Measurements from ENCODE around the gene MTA3.
"Not testable (repeated sequence)": the region's sequence is repeated elsewhere in the genome, so short reads cannot be mapped to it uniquely, and the experiment has no call there.

MTA3 gene

DNA sequence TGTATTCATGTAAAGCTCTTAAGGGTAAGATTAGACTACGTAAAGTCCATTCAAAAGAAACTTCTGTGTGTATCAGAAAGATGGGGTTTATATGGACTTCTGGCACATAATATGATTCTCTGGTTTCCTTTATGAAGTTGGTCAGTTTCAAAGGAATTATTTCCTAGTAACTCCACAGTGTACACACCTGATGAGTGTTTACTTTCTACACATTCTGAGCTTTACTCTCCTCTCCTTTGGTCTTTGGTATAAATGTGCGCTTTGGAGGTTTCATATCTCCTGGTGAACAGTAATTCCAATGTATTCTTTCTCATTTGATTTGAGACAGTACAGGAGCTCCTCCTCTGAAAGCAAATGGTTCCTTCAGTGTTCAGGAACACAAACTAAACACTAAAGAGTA is 107.4 kb downstream of the MTA3 start:
- DNase-seq: no peak

DNA sequence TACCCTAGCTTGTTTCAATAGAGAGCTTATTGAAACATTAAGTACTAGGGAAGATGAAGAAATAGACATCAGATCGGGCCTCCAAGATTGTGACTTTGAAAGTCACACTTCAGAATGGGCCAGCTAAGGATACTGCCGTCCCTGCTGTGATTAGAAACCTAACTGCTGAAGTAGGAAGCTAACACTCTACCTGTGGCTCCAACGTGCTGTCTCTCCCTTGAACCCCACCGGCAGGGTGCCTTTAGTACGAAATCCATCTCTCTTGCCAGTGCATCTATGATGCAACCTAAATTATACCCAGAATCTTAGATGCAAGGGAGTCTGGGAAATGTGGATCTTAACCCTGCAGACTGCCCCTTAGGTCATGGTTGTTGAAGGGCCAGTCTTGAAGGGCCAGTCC is 116.9 kb downstream of the MTA3 start:
- DNase-seq: no peak

DNA sequence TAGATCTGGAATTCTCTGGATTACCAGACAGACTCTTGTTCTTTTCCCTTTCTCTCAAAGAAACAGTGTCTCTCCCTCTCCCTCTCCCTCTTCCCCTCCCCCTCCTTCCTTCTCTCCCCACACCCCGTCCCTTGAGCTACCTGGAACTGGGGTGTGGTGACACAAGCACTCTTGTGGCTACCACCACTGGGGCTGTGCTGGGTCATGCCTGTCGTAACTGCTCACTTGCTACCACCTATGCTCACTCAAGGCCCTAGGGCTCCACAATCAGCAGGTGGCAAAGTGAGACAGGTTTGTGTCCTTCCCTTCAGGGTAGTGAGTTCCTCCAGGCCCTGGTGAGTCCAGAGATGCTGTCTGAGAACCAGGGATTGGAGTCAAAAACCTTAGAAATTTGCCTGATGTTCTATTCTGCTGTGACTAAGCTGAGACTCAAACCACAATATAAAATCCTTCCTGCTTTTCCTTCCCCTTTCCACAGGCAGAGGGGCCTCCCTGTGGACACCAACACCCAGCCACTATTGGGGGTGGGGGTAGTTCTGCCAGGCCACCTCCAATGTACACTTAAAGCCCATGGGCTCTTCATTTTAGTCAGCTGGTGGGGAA is 124.7 kb downstream of the MTA3 start:
- peak; percentile 26 for DNase-seq

DNA sequence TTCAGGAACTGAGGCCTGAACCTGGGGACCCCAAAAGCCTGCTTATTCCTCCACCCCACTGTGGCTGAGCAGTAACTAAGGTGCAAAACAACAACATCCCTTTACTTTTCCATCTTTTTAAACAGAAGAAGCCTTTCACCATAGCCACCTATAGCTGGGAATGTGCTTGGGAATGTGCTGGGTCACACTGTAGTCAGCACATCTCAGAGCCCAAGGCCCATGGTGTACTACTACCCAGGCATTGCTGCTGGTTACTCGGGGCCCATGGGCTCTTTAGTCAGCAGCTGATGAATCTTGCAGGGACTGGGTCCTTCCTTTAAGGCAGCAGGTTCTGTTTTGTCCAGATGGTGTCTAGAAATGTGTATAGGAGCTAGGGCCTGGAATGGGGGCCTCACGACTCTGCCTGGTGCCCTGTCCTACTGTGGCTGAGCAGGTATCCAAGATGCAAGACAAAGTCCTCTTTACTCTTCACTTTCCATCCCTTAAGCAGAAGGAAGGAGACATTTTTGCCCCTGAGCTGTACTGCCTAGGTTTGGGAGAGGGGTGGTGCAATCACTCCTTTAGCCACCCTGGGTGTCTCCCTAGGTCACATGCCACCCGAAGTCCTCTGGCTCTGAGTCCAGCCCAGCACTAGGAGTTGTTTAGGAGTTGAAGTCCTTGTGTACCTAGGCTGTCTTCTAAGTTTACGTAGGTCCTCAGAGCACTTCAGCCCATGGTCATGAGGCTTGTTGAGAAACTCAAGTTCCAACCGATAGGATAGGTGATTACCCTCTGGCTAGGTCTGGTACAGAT is 125.5 kb downstream of the MTA3 start:
- no peak for DNase-seq

DNA sequence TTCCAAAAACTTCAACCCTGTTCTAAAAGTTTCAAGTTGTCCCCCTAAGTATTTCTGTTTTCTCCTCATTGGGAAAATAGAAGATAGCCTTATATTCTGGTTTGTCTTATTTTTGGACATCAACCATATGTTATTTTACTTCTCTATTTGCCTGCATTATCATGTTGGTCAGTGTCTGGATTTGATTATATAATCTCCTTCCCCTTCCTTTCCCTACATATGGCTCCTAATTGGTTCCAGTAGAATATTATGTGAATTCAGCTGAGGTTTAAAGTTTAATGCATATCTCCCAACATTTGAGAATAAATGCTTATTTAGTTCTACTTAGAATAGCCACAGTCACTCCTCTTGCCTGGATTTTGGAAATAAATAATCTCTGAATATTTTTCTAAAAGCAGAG is 128.6 kb downstream of the MTA3 start:
- DNase-seq: no peak

DNA sequence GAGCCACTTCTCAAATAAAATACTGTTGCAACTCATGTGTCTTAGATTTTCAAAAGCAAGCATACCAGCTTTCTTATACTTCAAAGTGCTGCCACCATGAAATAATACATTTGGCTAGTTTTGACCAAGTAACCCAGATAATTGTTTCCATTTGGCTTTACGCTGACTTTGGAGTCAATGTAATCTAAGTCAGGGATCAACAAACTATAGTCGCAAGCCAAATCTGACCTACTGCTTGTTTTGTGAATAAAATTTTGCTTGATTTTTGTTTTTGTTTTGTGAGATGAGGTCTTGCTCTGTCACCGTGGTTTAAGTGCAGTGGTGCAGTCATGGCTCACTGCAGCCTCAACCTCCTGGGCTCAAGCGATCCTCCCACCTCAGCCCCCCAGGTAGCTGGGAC is 130.5 kb downstream of the MTA3 start:
- DNase-seq: no peak

DNA sequence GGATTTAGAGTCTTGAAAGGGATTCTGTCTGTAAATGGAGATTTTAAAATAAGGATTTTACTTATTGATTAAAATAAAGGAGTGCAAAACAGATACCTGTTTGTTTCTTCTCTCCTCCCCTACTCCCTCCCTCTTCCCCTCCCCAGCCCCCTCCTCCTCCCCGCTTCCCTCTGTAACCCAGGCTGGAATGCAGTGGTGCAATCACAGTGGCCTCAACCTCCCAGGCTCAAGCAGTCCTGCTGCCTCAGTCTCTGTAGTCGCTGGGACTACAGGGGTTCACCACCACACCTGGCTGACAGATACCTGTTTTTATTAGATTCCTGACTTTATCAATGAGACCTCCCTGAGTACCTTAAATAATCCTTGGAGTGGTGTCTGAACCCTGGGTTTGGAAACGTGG is 138.4 kb downstream of the MTA3 start:
- no peak for DNase-seq

DNA sequence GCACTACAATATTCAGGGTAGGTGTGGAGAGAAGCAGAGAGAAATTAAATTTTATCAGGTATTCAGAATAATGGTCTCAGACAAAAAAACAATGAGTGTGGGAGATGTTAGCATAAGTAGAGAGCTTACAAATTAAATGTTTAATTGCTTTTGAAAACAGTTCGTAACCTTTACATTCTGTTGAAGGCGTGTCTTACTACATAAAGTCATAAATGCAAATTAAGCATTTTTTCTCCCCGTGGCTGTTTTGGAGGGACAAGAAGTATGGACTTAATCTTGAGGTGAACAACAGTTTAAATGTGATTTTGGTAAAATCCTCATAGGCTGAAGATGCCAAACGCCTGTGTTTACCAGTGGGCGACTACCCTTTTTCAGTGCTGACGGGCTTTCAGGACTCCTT is 139.7 kb downstream of the MTA3 start:
- DNase-seq: no peak

DNA sequence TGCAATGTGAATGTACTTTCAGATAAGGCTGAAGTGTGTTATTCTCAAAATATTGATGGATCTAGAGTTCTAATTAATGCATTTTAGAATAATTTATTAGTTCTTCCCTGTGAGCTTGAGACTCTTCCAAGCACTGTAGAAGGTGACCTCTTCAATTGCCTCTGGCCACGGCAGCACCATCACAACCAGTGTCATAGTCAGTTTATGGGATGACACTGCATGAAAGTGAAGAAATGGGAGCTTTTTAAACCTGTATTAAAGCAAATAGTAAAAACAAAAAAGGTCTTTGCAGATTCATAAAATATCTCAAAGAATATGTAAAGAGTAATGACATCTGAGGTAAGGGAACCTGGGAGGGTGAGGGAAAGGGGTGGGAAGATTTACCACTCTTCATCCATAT is 143.5 kb downstream of the MTA3 start:
- no peak for DNase-seq

DNA sequence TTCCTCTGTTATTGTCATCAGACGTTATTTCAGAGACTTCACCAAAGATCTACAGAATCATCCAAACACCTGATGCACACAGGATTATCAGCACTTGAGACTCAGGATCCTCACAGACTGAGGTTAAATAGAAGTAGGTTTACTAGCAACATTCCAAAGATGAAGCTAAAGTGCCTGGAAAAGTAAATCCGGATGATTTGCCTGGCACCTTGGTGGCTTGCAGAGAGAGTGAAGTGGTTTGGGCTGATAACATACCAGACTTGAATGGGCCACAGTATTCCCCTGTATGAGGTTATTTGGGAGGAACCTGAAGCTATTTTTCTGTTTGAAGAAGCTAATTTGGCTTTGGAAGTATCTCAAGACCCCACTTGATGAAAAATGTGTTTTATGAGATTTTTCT is 144.5 kb downstream of the MTA3 start:
- DNase-seq: no peak

DNA sequence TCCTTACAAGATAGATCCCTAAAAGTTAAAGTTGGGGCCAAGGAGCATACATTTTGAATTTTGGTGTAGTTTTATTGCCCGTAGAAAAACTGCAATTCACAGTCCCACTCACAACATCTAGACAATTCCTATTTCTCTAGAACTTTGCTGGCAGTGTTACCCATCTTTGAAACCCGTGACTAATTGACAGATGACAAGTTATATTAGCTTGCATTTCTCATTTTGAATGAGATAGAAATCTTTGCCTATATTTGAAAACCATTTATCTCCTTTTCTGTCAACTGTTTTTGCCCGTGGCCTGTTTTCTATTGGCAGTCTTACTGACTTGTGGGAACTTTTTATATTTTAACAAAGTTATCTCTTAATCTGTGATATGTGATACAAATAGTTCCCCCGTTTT is 145.5 kb downstream of the MTA3 start:
- DNase-seq: no peak

DNA sequence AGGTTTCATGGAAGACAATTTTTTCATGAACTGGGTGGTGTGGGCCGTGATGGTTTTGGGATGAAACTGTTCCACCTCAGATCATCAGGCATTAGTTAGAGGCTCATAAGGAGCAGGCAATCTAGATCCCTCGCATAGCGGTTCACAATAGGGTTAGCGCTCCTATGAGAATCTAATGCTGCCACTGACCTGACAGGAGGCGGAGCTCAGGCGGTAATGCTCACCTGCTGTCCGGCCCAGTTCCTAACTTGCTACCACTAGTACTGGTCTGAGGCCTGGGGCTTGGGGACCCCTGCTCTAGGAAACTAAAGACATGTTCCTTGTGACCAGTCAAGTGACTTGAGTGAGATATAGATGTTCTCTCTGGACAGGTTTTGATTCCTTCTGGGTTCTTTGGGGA is 146.3 kb downstream of the MTA3 start:
- no peak for DNase-seq

DNA sequence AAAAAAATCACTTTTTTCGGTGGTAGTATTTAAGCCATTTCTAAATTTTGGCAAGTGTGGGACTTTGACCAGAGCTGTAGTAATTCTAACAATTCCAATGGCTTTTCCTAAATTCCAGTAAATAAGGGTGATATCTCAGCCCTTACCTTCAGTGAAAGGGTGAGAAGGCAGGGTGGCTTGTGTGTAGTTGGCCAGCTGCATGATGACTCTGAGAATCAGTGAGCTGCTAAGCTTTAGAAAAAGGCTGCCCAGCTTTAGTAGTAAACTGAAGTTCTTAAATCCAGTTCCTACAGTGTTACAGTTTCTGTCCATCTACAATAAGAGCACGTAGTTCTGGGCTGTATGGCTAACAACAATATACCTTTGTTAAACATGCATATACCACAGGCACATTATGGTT is 153.5 kb downstream of the MTA3 start:
- no peak for DNase-seq

DNA sequence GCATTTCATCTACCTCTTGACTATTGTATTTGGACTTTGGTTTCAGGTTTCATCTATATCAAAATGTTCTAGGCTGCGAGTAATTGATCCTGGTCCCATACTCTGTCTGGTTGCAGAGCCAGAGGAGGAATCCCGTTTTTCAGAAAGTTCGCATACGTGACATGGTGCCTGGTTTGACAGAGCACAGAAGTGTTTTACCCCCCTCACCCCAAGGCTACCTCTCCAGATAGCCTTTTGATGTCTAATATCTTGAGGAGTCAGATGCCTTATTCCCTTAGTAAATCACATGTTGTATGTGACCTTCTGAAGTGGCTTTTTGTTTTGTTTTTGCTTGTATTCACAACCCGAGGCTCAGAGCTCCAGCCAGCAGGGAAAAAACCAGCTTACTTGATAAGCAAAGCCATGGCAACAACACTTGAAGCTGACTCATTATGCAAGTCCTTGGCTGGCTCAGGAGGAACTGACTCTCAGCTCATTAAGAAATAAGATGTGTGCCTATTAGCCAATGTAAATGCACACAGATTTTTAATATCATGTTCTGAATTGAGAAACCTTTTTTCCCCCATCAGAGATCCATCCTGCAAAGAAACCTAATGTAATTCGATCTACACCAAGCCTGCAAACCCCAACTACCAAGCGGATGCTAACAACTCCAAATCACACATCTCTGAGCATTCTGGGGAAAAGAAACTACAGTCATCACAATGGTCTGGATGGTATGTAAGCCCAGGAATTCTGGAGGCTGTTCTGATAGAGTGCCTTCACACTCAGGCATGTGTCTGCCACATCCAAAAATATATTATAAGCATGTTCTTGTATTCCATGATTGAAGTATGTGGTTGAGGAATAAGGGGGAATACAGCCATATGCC is 154.1 kb downstream of the MTA3 start:
- DNase-seq: no peak

DNA sequence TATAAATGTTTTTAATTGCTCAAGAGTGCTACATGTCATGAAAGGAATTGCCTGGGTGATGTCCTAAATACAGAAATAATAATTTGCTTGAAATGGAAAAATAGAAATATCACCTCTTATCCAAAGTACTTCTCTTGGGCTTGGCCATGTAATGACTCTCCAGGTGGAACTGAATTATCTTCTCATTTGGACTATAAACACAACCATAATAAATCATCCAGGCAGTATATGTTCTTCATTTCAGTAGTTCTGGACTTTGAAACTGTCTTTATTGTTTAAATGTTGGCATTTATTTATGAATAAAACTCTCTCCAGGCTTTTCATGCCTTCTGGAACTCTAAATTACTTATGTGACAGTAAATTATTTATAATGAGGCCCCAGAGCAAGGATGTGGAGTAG is 155.0 kb downstream of the MTA3 start:
- no peak for DNase-seq

DNA sequence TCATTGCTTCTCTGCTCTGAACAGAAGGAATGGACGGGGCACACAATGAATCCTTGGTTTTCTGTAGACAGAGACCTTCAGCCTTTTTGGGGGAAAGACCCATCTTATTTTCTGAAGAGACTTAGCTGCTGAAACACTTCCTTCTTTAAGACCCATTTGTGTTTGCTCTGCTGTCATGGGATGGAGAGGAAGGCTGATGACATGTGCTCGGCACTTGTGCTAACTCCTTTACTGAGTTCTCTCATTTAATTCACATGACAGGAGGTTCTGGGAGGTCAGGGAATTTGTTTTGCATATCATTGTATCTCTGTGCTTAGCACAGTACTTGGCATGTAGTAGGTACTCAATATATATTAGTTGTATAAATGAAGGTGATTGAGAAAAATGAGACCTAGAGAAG is 156.5 kb downstream of the MTA3 start:
- DNase-seq: no peak

DNA sequence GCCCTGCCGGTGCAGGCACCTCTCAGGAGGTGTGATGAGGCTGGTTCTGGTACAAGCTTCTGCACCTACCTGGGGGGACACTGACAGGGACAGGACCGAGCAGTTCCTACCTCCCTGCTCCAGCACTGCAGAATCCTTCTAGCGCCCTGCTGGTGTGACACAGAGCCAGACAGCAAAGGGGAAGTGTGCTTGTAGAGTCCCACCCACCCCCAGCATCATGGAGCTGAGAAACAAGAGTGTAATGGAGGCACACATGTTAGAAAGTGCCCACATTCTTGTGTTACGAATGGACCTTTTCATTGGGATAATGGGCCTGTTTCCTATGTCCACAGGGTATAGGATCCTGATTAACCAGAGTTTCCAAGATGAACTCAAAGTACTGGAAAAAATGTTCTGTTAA is 157.2 kb downstream of the MTA3 start:
- DNase-seq: no peak

DNA sequence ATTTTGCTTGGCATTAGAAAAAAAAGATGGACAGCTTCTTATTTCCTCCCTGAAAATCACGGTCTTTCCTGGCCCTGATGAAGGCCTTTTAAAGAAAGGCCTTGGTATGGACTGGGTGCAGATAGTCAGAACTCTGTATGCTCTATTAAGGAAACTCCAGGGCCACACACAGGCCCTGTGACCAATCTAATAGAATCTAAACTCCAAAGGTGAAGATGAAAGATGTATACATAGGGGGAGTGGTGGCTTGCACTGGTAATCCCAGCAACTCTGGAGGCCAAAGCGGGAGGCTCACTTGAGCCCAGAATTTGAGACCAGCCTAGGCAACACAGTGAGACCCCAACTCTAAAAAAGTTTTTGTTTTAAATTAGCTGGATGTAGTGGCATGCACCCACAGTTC is 158.2 kb downstream of the MTA3 start:
- no peak for DNase-seq

DNA sequence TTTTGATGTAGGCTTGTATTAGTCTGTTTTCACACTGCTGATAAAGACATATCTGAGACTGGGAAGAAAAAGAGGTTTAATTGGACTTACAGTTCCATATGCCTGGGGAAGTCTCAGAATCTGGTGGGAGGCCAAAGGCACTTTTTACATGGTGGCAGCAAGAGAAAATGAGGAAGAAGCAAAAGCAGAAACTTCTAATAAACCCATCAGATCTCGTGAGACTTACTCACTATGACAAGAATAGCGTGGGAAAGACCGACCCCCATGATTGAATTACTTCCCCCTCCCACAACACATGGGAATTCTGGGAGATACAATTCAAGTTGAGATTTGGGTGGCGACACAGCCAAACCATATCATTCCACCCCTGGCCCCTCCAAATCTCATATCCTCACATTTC is 162.9 kb downstream of the MTA3 start:
- not testable (repeated sequence) for DNase-seq

DNA sequence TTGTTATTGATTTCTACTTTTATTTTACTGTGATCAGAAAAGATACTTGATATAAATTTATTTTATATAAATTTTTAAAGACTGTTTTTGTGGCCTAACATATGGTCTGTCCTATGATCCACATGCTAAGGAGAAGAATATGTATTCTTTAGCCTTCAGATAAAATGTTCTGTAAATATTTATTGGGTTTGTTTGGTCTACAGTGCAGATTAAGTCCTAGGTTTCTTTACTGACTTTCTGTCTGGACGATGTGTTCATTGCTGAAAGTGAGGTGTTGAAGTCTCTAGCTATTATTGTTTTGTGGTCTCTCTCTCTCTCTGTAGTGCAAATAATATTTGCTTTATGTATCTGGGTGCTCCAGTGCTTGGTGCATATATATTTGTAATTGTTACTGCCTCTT is 165.4 kb downstream of the MTA3 start:
- DNase-seq: no peak

DNA sequence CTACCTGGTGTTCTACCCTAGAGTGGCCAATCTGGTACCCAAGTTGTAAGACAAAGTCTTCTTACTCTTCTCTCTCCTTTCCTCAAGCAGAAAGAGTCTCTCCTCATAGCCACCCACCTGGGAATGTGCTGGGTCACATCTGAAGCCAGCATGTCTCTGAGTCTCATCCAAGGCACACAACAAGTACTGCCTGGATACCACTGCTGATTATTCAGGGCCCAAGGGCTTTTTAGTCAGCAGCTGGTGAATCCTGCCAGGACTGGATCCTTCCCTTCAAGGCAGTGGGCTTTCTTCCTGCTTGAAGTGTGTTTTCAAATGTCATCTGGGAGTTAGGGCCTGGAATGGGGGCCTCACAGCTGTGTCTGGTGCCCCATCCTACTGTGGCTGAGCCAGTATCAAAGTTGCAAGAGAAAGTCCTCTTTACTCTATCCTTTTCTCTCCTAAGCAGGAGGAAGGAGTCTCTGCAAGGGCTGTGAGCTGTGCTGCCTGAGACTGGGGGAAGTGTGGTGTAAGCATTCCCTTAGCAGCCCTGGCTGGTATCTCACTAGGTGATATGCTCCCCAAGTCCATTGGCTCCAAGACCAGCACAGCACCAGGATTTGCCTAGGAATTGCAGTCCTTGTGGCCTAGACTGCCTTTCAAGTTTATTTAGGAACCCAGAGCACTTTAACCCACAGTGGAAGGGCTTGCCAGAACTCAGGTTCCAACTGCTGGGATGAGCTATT is 168.3 kb downstream of the MTA3 start:
- no peak for DNase-seq

DNA sequence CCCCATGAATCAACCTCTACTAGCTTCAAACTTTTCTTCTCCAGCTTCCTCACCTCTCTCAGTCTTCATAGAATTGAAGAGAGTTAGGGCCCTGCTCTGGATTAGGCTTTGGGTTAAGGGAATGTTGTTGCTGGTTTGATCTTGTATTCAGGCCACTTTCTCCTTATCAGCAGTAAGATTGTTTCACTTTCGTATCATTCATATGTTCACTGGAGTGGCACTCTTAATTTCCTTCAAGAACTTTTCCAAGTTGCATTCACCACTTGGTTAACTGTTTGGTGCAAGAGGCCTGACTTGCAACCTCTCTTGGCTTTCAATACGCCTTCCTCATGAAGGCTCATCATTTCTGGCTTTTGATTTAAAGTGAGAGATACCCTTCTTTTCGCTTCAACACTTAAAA is 172.7 kb downstream of the MTA3 start:
- DNase-seq: no peak
